ENCODE data around the gene ENKUR. TPM values are rescaled to one million over a fixed set of nuclear protein-coding genes. Genes with fewer than 3 reads are reported as not detected.

Gene ENKUR
- total RNA-seq, 2 donors from 2014 or later = 1.1 TPM; not detected in 1

- Histone ChIP-seq H3K4me1 (ENCODE audit: control insufficient read depth in 1 of 2, low read depth in 2 of 2) (peaks cover 7 to 15% of the 10 kb centered on the region in 2 donors), H3K4me3 (no peak overlapping the region), H3K9me3 (no peaks in the 10 kb centered on the region), H3K27ac (no peak overlapping the region), H3K27me3 (replicated peaks; ENCODE audit: insufficient read depth) (no peaks in the 10 kb centered on the region), H3K36me3 (no peaks in the 10 kb centered on the region)
- DNase-seq (ENCODE audit: low spot score) (no peak), ATAC-seq (ENCODE audit: insufficient number of reproducible peaks, low FRiP score, low read depth) (no peak)
- TF ChIP-seq CTCF (IDR thresholded peaks at IDR 0.05) = no peak
These were observed 12.8 kb upstream of the ENKUR start for GRCh38 chr10:25028711-25029110.

- H3K4me1 ChIP-seq (ENCODE audit: control insufficient read depth in 1 of 2, low read depth in 2 of 2) = peaks cover 8 to 22% of the 10 kb centered on the region in 2 donors
- no peak overlapping the region for H3K27ac ChIP-seq
- no peak for DNase-seq (ENCODE audit: low spot score)
- H3K27me3 ChIP-seq (replicated peaks; ENCODE audit: insufficient read depth) = no peaks in the 10 kb centered on the region
- ATAC-seq (ENCODE audit: insufficient number of reproducible peaks, low FRiP score, low read depth) = no peak
- TF ChIP-seq CTCF (IDR thresholded peaks at IDR 0.05) = no peak
- no peaks in the 10 kb centered on the region for H3K9me3 ChIP-seq
- H3K4me3 ChIP-seq = no peak overlapping the region
- no peaks in the 10 kb centered on the region for H3K36me3 ChIP-seq
These were observed 10.5 kb upstream of the ENKUR start for GRCh38 chr10:25026463-25026862.

GRCh38 chr10:25024528-25024927 lies 8.6 kb upstream of the ENKUR start:
- Histone ChIP-seq H3K27ac (peak overlapping the region; percentile 67 to 68), H3K9me3 (no peaks in the 10 kb centered on the region), H3K4me3 (peak overlapping the region; percentile 55), H3K27me3 (replicated peaks; ENCODE audit: insufficient read depth) (no peaks in the 10 kb centered on the region), H3K36me3 (no peaks in the 10 kb centered on the region), H3K4me1 (ENCODE audit: control insufficient read depth in 1 of 2, low read depth in 2 of 2) (peaks cover 8 to 22% of the 10 kb centered on the region in 2 donors)
- DNase-seq (ENCODE audit: low spot score) (no peak), ATAC-seq (ENCODE audit: insufficient number of reproducible peaks, low FRiP score, low read depth) (peak; percentile 28)
- no peak for TF ChIP-seq CTCF (IDR thresholded peaks at IDR 0.05)

- DNase-seq (ENCODE audit: low spot score) = no peak
- no peak for TF ChIP-seq CTCF (IDR thresholded peaks at IDR 0.05)
- no peak for ATAC-seq (ENCODE audit: insufficient number of reproducible peaks, low FRiP score, low read depth)
- H3K9me3 ChIP-seq = no peaks in the 10 kb centered on the region
- H3K4me1 ChIP-seq (ENCODE audit: control insufficient read depth in 1 of 2, low read depth in 2 of 2) = peaks cover 8 to 23% of the 10 kb centered on the region in 2 donors
- no peak overlapping the region for H3K27ac ChIP-seq
- H3K27me3 ChIP-seq (replicated peaks; ENCODE audit: insufficient read depth) = no peaks in the 10 kb centered on the region
- no peak overlapping the region for H3K4me3 ChIP-seq
- no peaks in the 10 kb centered on the region for H3K36me3 ChIP-seq
These were observed 7.3 kb upstream of the ENKUR start for GRCh38 chr10:25023278-25023677.

- Histone ChIP-seq H3K4me1 (ENCODE audit: control insufficient read depth in 1 of 2, low read depth in 2 of 2) (peaks cover 1 to 28% of the 10 kb centered on the region in 2 donors), H3K9me3 (no peaks in the 10 kb centered on the region), H3K4me3 (no peak overlapping the region), H3K27ac (no peak overlapping the region), H3K27me3 (replicated peaks; ENCODE audit: insufficient read depth) (no peaks in the 10 kb centered on the region), H3K36me3 (no peaks in the 10 kb centered on the region)
- ATAC-seq (ENCODE audit: insufficient number of reproducible peaks, low FRiP score, low read depth) (no peak), DNase-seq (ENCODE audit: low spot score) (no peak)
- no peak for TF ChIP-seq CTCF (IDR thresholded peaks at IDR 0.05)
These were observed 2.7 kb upstream of the ENKUR start for GRCh38 chr10:25018703-25019102.

All from thoracic aorta (tissue), 2 donors.